ENCODE results near the gene SUSD6. TPM values are rescaled to one million over a fixed set of nuclear protein-coding genes. Genes with fewer than 3 reads are reported as not detected.

The SUSD6 gene
- total RNA-seq, 2 experiments from 2014 or later, result 23.1 to 43.6 TPM

DNA sequence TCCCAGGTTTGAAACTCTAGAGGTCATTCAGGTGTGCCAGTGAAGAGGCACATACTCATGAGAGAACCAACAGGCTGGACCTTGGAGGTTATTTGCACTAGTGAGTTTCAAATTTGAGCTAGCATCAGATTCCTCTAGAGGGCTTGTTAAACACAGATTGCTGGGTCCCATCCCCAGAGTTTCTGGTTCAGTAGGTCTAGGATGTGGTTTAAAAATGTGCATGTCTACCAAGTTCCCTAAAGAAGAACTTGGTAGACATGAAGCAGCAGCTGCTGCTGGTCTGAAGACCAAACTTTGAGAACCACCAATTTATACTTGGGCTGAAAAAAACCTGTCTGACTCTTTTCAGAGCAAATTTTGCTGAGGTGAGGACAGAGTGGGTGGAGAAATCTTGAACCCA lies 61.7 kb downstream of the SUSD6 start:
- CTCF ChIA-PET (ENCODE audit: unreplicated experiment), result no interaction called here
- intact Hi-C loops (cut with micrococcal nuclease; ENCODE audit: unreplicated experiment), result loop anchor here (2.0 to 5.0 kb wide), 2 partner anchors 20 to 34 kb away; no protein-coding TSS in a partner anchor
- no peaks in the 10 kb centered on the region for H3K9me3 ChIP-seq (ENCODE audit: low read length)
- TF ChIP-seq, protein P1, sequence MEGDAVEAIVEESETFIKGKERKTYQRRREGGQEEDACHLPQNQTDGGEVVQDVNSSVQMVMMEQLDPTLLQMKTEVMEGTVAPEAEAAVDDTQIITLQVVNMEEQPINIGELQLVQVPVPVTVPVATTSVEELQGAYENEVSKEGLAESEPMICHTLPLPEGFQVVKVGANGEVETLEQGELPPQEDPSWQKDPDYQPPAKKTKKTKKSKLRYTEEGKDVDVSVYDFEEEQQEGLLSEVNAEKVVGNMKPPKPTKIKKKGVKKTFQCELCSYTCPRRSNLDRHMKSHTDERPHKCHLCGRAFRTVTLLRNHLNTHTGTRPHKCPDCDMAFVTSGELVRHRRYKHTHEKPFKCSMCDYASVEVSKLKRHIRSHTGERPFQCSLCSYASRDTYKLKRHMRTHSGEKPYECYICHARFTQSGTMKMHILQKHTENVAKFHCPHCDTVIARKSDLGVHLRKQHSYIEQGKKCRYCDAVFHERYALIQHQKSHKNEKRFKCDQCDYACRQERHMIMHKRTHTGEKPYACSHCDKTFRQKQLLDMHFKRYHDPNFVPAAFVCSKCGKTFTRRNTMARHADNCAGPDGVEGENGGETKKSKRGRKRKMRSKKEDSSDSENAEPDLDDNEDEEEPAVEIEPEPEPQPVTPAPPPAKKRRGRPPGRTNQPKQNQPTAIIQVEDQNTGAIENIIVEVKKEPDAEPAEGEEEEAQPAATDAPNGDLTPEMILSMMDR (conservative IDR thresholded peaks at IDR 0.05; ENCODE audit: low read length), result no peak
- no peak for TF ChIP-seq EZH2phosphoT487 (IDR thresholded peaks at IDR 0.05; ENCODE audit: borderline replicate concordance, low read depth, low read length)
- no peak overlapping the region for H2AFZ ChIP-seq (ENCODE audit: low read length)
- POLR2A ChIA-PET, result interaction anchor here (0.6 to 1.8 kb wide), 6 partner anchors 8 to 62 kb away, joined by 3 to 5 read pairs (median 3); partner anchors contain the start of gene SUSD6
- peaks cover 59% of the 10 kb centered on the region for H3K36me3 ChIP-seq (ENCODE audit: insufficient read depth, low read length)
- peak overlapping the region; percentile 72 for H3K27ac ChIP-seq (ENCODE audit: low read depth, low read length, poor library complexity, severe bottlenecking)
- peak overlapping the region; percentile 8 for H3K4me3 ChIP-seq (ENCODE audit: low read depth, low read length, poor library complexity, severe bottlenecking)
- peaks cover 79% of the 10 kb centered on the region for H3K4me1 ChIP-seq (ENCODE audit: insufficient read depth, low read length, poor library complexity, severe bottlenecking)
- DNase-seq (ENCODE audit: low spot score), result peak; percentile 75
- peaks cover 63% of the 10 kb centered on the region for H4K20me1 ChIP-seq (ENCODE audit: insufficient read depth, low read length)
- no peaks in the 10 kb centered on the region for H3K9me2 ChIP-seq (ENCODE audit: insufficient read depth, low read length)
- no TSS peak for BruUV-seq (replicated peaks)
- H3K4me2 ChIP-seq (ENCODE audit: low read length), result peak overlapping the region; percentile 65
- peaks cover 97% of the 10 kb centered on the region for H3K79me2 ChIP-seq (ENCODE audit: insufficient read depth, low read depth, low read length)

DNA sequence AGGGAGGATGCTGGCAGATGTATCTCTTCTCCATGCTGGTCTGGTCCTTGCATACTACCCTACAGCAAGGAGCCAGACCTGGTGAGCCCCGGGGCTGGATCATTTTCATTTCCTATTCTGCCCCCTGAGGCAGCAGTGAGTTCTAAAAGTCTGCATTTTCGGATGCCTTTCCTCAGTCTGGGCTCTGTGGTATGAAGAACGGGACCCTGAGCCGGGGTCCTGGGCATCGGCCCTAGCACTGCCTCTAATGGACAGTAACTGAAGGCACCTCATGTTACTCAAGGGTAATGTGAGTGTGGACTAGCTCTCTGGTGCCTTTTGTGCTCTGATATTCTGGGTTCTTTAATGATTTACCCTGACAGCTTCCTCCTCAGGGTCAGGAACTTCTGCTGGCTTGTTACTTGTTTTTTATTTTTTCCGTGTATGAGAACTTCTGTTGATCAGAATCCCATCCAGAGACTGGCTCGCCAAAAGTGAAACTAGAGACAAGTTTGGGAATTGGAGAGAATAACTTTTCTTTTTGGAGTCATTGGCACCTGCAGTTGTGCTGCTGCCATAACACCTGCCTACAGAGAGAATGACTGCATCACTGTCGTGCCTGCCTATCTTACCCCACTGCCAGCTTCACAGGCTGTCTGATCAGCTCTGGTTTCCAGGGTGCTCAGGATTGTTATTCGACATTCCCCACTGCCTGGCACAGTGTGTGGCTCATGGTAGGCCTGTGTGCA lies 62.3 kb downstream of the SUSD6 start:
- H3K4me3 ChIP-seq (ENCODE audit: low read depth, low read length, poor library complexity, severe bottlenecking), result peak overlapping the region; percentile 8
- CTCF ChIA-PET (ENCODE audit: unreplicated experiment), result interaction anchor here (0.8 kb wide), 1 partner anchor 21 kb away, joined by 3 read pairs; no protein-coding TSS in a partner anchor
- TF ChIP-seq, protein P1 (conservative IDR thresholded peaks at IDR 0.05; ENCODE audit: low read length), result peak; percentile 38
- TF ChIP-seq EZH2phosphoT487 (IDR thresholded peaks at IDR 0.05; ENCODE audit: borderline replicate concordance, low read depth, low read length), result no peak

More for the DNA sequence above, 62.3 kb downstream of the SUSD6 start:
- Histone ChIP-seq H2AFZ (ENCODE audit: low read length) (no peak overlapping the region), H3K4me1 (ENCODE audit: insufficient read depth, low read length, poor library complexity, severe bottlenecking) (peaks cover 73% of the 10 kb centered on the region), H4K20me1 (ENCODE audit: insufficient read depth, low read length) (peaks cover 63% of the 10 kb centered on the region), H3K4me2 (ENCODE audit: low read length) (peak overlapping the region; percentile 65), H3K9me2 (ENCODE audit: insufficient read depth, low read length) (no peaks in the 10 kb centered on the region), H3K36me3 (ENCODE audit: insufficient read depth, low read length) (peaks cover 59% of the 10 kb centered on the region), H3K79me2 (ENCODE audit: insufficient read depth, low read depth, low read length) (peaks cover 97% of the 10 kb centered on the region), H3K27ac (ENCODE audit: low read depth, low read length, poor library complexity, severe bottlenecking) (peak overlapping the region; percentile 72), H3K9me3 (ENCODE audit: low read length) (no peaks in the 10 kb centered on the region)
- intact Hi-C loops (cut with micrococcal nuclease; ENCODE audit: unreplicated experiment), result loop anchor here (2.0 to 5.0 kb wide), 2 partner anchors 19 to 34 kb away; no protein-coding TSS in a partner anchor
- no TSS peak for BruUV-seq (replicated peaks)
- DNase-seq (ENCODE audit: low spot score), result peak; percentile 52
- POLR2A ChIA-PET, result interaction anchor here (0.6 to 1.8 kb wide), 6 partner anchors 8 to 63 kb away, joined by 3 to 5 read pairs (median 3); partner anchors contain the start of gene SUSD6
